ENCODE measurements around the gene DPF3.
A peak's percentile ranks its signal among the peaks of the same experiment; 100 is the strongest.

The DPF3 gene

DNA sequence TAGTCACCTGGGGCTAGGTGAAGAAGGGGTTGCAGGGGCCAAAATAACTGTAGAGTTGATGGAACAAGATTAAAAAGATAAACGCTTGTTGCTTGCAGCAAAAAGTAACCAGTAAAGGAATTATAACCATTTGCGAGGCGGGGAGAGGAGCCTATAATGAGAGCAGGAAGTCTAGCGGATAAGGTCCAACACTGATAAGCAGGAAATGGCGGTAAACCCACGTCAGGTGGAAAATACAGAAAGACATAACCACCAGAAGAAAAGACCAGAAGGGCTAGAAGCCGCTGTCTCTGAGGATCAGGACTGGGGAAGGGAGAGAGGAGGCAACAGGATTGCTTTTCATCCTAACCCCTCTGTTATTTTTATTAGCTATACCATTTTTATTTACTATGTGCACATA, 303.3 kb downstream of the DPF3 start:
- no peak for DNase-seq

GRCh38 chr14:72589652-72590051, 304.2 kb downstream of the DPF3 start:
- no peak for DNase-seq

DNA sequence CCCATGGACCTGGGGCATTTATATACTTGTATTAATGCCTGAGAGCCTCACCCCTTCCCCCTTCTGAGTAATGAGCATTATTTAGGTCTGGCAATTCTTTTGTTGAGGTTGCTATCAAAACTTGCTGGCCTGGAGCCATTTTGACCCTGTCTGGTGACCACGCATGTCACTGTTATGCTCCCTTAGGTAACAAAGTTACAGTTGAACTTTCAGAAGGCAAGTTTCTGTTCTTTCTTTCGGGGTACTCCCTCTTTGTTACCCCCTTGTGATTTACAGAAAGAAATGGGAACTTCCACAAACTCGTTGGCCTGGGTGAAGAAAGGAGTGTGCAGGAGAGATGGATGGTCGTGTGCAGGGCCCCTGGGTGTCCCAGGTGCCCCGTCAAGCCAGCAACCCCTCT, 305.4 kb downstream of the DPF3 start:
- DNase-seq: no peak

- no peak for DNase-seq
Measured at GRCh38 chr14:72583316-72584272, 310.3 kb downstream of the DPF3 start.

DNA sequence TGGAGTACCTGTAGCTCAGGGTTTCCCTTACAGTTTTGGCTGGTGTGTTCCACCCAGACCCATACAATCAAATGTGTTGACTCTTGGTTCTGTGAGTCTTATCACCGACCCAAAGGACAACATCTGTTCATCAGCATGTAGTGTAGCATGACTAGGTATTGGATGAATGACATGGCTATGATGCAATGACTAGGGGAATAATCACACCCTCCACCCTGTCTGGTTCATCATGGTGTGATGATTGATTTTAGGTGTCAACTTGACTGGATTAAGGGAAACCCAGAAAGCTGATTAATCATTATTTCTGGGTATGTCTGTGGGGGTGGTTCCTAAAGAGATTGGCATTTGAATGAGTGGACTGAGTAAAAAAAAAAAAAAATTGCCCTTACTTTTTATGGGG, 311.3 kb downstream of the DPF3 start:
- DNase-seq: peak; percentile 6

DNA sequence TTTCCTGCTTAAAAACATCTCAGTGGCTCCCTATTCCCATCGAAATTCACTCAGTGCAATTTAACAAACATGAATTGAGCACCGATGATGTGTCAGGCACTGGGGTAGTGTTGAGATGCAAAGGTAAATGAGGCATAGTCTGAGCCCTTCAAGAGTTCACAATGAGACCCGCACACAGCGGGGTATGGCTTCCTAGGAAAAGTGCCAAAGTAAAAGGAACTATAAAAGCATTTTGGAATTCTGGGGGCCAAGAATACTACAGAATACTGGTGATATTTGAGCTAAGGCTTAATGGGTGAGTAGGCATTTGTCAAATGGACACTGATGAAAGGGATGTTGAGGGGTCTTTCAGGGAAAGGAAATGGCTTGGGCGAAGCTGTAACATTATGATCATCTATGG, 315.4 kb downstream of the DPF3 start:
- no peak for DNase-seq

GRCh38 chr14:72577521-72577920, 316.4 kb downstream of the DPF3 start:
- no peak for DNase-seq

GRCh38 chr14:72576258-72576657, 317.6 kb downstream of the DPF3 start:
- DNase-seq: no peak

DNA sequence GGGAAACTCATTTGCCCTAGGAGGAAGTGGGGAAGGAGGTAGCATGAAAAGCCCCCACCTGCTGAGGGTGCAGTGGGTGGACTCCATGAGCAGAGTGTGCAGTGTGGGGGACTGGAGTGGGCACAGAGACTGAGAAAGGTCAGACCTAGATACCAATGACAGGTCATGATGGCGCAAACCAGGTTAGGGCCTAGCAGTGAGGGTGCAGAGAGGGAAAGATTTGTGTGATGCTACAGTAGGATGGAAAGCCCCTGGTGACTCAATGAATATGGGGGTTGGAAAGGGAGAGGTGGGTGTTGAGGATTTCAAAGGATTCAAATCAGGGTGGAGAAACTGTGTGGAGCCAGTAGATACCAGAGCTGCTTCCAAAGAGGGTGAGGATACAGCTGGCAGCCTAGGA, 319.2 kb downstream of the DPF3 start:
- no peak for DNase-seq

GRCh38 chr14:72573725-72574417, 320.0 kb downstream of the DPF3 start:
- DNase-seq: no peak
